SKM-1 treated with dmso at 0.1 percent for 144 hours (cell line): Measurements from ENCODE around the gene EOLA1.
"Not testable (repeated sequence)": the region's sequence is repeated elsewhere in the genome, so short reads cannot be mapped to it uniquely, and the experiment has no call there.

Experiments
- DNase-seq: peaks from one replicate; lab custom pipeline; 2025; ENCODE audit not compliant: unreplicated experiment; lab: John Stamatoyannopoulos, UW

The EOLA1 gene

GRCh38 chrX:149595214-149595613 lies 54.4 kb downstream of the EOLA1 start, which contains the start of gene HSFX2:
Gene HSFX2 (minus strand): TSS chrX:149595314. CDS start chrX:149594700, 614 bp downstream.
- DNase-seq, result not testable (repeated sequence)

DNA sequence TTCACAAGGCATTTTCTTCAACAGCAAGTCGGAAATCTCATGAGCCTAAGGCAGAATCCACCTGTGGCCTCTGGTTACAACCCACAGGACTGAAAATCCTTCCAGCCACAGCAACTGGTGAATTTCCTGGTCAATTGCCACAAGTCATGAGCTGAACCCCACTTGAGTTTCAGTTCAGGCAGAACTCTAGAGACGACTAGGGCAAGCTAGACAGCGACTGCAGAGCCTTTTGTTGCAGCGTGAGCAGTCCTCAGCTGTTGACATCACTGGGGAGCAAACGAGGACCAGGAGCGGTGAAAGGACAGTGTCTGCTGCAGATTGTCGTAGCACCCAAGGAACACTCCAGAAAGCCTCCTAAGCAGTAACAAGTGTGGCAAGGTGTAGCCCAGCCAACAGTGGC lies 55.1 kb downstream of the EOLA1 start:
- not testable (repeated sequence) for DNase-seq
